ENCODE measurements around the gene NRXN3.

The NRXN3 gene

DNA sequence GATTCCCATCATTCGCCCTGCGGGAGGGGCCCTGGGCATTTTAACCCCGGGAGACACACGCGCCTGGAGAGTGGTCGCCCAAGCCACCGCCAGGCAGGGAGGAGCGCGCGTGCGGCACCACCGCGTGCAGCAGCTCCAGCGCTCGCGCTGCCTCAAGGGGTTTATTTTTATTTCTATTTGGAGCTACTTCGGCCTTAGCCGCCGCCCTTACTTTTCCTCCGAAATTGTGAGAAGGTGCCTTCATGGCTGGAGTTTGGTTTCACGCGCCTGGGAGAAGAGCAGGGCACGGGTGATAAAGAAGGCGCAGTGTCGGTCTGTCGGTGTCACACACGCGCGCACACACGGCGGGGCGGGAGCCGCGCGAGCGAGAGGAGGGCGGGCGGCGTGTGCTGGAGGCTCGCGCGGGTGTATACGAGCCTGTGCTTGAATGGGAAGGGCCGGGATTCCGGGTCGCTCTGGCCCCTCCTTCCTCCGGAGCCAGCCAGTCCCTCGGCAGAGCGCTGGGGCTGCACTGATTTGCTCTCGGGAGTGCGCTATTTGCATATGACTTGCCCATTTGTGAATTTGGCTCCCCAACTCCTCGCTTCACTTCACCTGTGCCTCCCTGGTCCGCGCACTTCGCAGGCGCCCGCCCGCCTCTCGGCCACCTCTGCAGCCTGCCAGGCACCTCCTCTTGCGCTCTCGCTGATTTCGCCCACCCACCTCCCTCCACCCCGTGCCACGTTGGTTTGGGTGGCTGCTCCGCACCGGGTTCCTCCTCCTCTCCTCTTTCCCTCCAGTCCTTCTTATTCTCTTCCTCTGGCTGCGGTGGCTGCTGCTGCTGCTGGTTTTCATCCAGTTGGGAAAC lies 1108.8 kb downstream of the NRXN3 start:
- no peaks in the 10 kb centered on the region for H3K36me3 ChIP-seq (ENCODE audit: control insufficient read depth, insufficient read depth, low read length)
- H3K27ac ChIP-seq (ENCODE audit: low read depth, low read length), result peak overlapping the region; percentile 50
- peak overlapping the region; percentile 69 for H3K4me3 ChIP-seq (ENCODE audit: low read length)
- no peaks in the 10 kb centered on the region for H3K27me3 ChIP-seq (ENCODE audit: control insufficient read depth, insufficient read depth, low read length)
- H3K9ac ChIP-seq (ENCODE audit: low read length), result no peak overlapping the region
- peaks cover 2% of the 10 kb centered on the region for H3K4me1 ChIP-seq (ENCODE audit: control insufficient read depth, insufficient read depth, low read length)

GRCh38 chr14:79279645-79280597 lies 1109.7 kb downstream of the NRXN3 start:
- no peaks in the 10 kb centered on the region for H3K27me3 ChIP-seq (ENCODE audit: control insufficient read depth, insufficient read depth, low read length)
- peak overlapping the region; percentile 69 for H3K4me3 ChIP-seq (ENCODE audit: low read length)
- H3K9ac ChIP-seq (ENCODE audit: low read length), result no peak overlapping the region
- H3K36me3 ChIP-seq (ENCODE audit: control insufficient read depth, insufficient read depth, low read length), result no peaks in the 10 kb centered on the region
- H3K27ac ChIP-seq (ENCODE audit: low read depth, low read length), result no peak overlapping the region
- peaks cover 2% of the 10 kb centered on the region for H3K4me1 ChIP-seq (ENCODE audit: control insufficient read depth, insufficient read depth, low read length)

- Histone ChIP-seq H3K9ac (ENCODE audit: low read length) (no peak overlapping the region), H3K4me3 (ENCODE audit: low read length) (peak overlapping the region; percentile 58), H3K27ac (ENCODE audit: low read depth, low read length) (peak overlapping the region; percentile 19), H3K4me1 (ENCODE audit: control insufficient read depth, insufficient read depth, low read length) (peaks cover 2% of the 10 kb centered on the region), H3K27me3 (ENCODE audit: control insufficient read depth, insufficient read depth, low read length) (no peaks in the 10 kb centered on the region), H3K36me3 (ENCODE audit: control insufficient read depth, insufficient read depth, low read length) (no peaks in the 10 kb centered on the region)
Observed at GRCh38 chr14:79281244-79282152, 1111.3 kb downstream of the NRXN3 start.

- H3K9ac ChIP-seq (ENCODE audit: low read length), result no peak overlapping the region
- no peak overlapping the region for H3K4me3 ChIP-seq (ENCODE audit: low read length)
- H3K36me3 ChIP-seq (ENCODE audit: control insufficient read depth, insufficient read depth, low read length), result no peaks in the 10 kb centered on the region
- H3K27ac ChIP-seq (ENCODE audit: low read depth, low read length), result no peak overlapping the region
- peaks cover 2% of the 10 kb centered on the region for H3K4me1 ChIP-seq (ENCODE audit: control insufficient read depth, insufficient read depth, low read length)
- no peaks in the 10 kb centered on the region for H3K27me3 ChIP-seq (ENCODE audit: control insufficient read depth, insufficient read depth, low read length)
Observed at GRCh38 chr14:79284621-79285020, 1114.4 kb downstream of the NRXN3 start.

- H3K36me3 ChIP-seq (ENCODE audit: control insufficient read depth, insufficient read depth, low read length), result no peaks in the 10 kb centered on the region
- no peak overlapping the region for H3K4me3 ChIP-seq (ENCODE audit: low read length)
- H3K27ac ChIP-seq (ENCODE audit: low read depth, low read length), result no peak overlapping the region
- H3K4me1 ChIP-seq (ENCODE audit: control insufficient read depth, insufficient read depth, low read length), result peaks cover 2% of the 10 kb centered on the region
- no peaks in the 10 kb centered on the region for H3K27me3 ChIP-seq (ENCODE audit: control insufficient read depth, insufficient read depth, low read length)
- no peak overlapping the region for H3K9ac ChIP-seq (ENCODE audit: low read length)
Observed at GRCh38 chr14:79285263-79285662, 1115.1 kb downstream of the NRXN3 start.

DNA sequence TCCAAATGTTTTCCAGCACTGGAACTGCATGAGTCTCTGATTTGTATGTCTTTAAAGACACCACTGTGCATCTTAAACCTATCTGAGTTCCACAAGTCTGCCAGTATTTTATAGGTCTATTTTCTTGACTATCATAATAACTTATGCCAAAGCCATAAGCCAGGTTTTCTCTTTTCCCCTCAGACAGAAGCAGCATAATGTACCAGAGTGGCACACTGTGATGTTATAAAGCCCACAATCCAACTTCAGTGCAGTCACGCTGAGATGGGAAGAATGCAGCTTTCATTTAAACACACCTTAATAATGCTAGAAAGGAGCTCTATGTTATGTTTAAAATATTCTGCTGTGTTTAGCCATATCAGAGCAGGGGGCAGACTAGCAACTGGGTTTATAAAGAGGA lies 1117.8 kb downstream of the NRXN3 start:
- Histone ChIP-seq H3K9ac (ENCODE audit: low read length) (no peak overlapping the region), H3K27me3 (ENCODE audit: control insufficient read depth, insufficient read depth, low read length) (no peaks in the 10 kb centered on the region), H3K4me1 (ENCODE audit: control insufficient read depth, insufficient read depth, low read length) (no peaks in the 10 kb centered on the region), H3K36me3 (ENCODE audit: control insufficient read depth, insufficient read depth, low read length) (no peaks in the 10 kb centered on the region), H3K27ac (ENCODE audit: low read depth, low read length) (no peak overlapping the region), H3K4me3 (ENCODE audit: low read length) (no peak overlapping the region)

- Histone ChIP-seq H3K27ac (ENCODE audit: low read depth, low read length) (peak overlapping the region; percentile 44), H3K9ac (ENCODE audit: low read length) (no peak overlapping the region)
Observed at GRCh38 chr14:79293482-79294177, 1123.5 kb downstream of the NRXN3 start.

DNA sequence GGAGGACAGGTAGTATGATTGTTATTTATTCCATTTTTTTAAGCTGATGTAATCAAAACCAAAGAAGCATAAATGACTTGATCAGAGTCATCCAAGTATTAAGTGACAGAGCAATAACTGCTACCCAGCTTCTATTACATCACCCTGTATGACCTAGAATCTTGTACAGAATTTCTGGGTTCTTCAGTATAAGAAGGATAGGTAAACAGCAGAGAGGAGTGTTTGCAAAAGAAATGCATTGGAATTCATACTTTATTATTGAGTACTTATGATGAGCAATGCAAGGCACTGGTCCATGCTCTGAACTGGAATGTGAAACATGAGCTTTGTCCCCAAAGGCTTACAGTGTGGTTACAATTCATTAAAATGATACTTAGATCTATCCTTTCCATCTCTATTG lies 1124.3 kb downstream of the NRXN3 start:
- H3K27me3 ChIP-seq (ENCODE audit: control insufficient read depth, insufficient read depth, low read length), result no peaks in the 10 kb centered on the region
- H3K9ac ChIP-seq (ENCODE audit: low read length), result no peak overlapping the region
- no peak overlapping the region for H3K4me3 ChIP-seq (ENCODE audit: low read length)

More at GRCh38 chr14:79293482-79294177, 1123.5 kb downstream of the NRXN3 start:
- Histone ChIP-seq H3K4me1 (ENCODE audit: control insufficient read depth, insufficient read depth, low read length) (peaks cover 12% of the 10 kb centered on the region), H3K36me3 (ENCODE audit: control insufficient read depth, insufficient read depth, low read length) (no peaks in the 10 kb centered on the region), H3K27me3 (ENCODE audit: control insufficient read depth, insufficient read depth, low read length) (no peaks in the 10 kb centered on the region), H3K4me3 (ENCODE audit: low read length) (no peak overlapping the region)

DNA sequence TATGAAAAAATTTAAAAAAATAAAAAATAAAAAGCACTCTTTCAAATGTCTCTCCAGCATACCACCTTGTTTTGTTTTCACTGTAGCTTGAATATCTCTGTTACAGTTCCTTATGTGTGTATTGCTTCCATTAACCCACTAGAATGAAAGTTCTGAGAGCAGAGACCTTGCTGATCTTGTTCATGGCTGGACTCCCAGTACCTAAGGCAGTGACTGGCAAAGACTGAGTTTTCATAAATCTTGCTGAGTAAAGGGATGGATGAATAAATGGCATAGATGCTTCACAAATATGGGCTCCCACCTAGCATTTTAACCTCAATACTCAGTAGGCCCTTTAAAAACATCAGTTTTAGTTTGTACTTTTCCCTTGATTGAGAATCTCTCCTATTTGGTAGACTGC lies 1125.2 kb downstream of the NRXN3 start:
- Histone ChIP-seq H3K27me3 (ENCODE audit: control insufficient read depth, insufficient read depth, low read length) (no peaks in the 10 kb centered on the region), H3K4me3 (ENCODE audit: low read length) (no peak overlapping the region), H3K36me3 (ENCODE audit: control insufficient read depth, insufficient read depth, low read length) (no peaks in the 10 kb centered on the region), H3K4me1 (ENCODE audit: control insufficient read depth, insufficient read depth, low read length) (peaks cover 12% of the 10 kb centered on the region), H3K27ac (ENCODE audit: low read depth, low read length) (no peak overlapping the region), H3K9ac (ENCODE audit: low read length) (no peak overlapping the region)

More for the DNA sequence above, 1124.3 kb downstream of the NRXN3 start:
- no peaks in the 10 kb centered on the region for H3K36me3 ChIP-seq (ENCODE audit: control insufficient read depth, insufficient read depth, low read length)
- peaks cover 12% of the 10 kb centered on the region for H3K4me1 ChIP-seq (ENCODE audit: control insufficient read depth, insufficient read depth, low read length)
- peak overlapping the region; percentile 11 for H3K27ac ChIP-seq (ENCODE audit: low read depth, low read length)

DNA sequence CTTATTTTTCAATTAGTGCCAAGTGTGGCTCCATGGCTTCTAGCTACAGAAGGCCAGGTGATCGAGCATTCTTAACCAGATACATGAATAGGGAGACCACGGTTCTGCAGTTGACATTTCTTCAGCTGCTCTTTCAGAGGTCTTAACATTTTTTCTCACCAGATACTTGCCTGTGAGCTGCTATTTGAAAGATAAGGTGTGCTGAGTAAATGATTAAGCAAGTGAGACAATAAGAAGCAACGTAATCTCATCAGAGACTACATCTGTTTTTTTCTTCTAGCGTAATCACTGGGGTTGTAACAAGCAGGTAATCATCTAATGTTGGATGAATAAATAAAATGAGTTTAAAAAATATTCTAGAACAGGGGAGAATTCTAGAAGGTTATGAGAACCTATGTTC lies 1128.2 kb downstream of the NRXN3 start:
- no peaks in the 10 kb centered on the region for H3K36me3 ChIP-seq (ENCODE audit: control insufficient read depth, insufficient read depth, low read length)
- H3K27ac ChIP-seq (ENCODE audit: low read depth, low read length), result no peak overlapping the region
- no peak overlapping the region for H3K4me3 ChIP-seq (ENCODE audit: low read length)
- H3K9ac ChIP-seq (ENCODE audit: low read length), result no peak overlapping the region
- no peaks in the 10 kb centered on the region for H3K27me3 ChIP-seq (ENCODE audit: control insufficient read depth, insufficient read depth, low read length)
- H3K4me1 ChIP-seq (ENCODE audit: control insufficient read depth, insufficient read depth, low read length), result peaks cover 9% of the 10 kb centered on the region

DNA sequence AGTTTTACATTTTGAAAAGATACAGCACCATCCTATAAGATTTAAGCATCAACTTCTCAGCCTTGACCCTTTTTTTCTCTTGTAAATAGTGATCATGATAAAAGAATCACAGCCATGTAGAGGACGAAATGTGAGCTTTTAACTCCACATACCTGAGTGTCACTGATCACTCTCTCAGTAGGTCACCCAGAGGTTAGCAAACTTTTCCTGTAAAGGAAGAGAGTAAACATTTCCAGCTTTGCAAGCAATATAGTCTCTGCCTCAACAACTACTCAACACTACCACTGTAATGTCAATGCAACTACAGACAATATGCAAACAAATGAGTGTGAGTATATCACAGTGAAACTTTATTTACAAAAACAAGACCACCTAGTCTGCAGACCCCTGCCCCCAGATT lies 1129.0 kb downstream of the NRXN3 start:
- Histone ChIP-seq H3K27me3 (ENCODE audit: control insufficient read depth, insufficient read depth, low read length) (no peaks in the 10 kb centered on the region), H3K36me3 (ENCODE audit: control insufficient read depth, insufficient read depth, low read length) (no peaks in the 10 kb centered on the region), H3K9ac (ENCODE audit: low read length) (no peak overlapping the region), H3K4me1 (ENCODE audit: control insufficient read depth, insufficient read depth, low read length) (peaks cover 8% of the 10 kb centered on the region), H3K4me3 (ENCODE audit: low read length) (no peak overlapping the region), H3K27ac (ENCODE audit: low read depth, low read length) (no peak overlapping the region)
